Trophoblast cell (in vitro differentiated cells and primary cell): ENCODE measurements around the gene FGD3.

Experiments
- DNase-seq, 2 donors: peaks; one replicate each; pipeline ENCODE4 v3.0.0-alpha.2; 2016
- H2AFZ ChIP-seq: 2 replicates; pipeline ENCODE4 v1.6.1; 2013; ENCODE audit warnings: low read length, moderate library complexity, mild to moderate bottlenecking; ENCODE audit not compliant: insufficient read depth, poor library complexity
- H2AK5ac ChIP-seq: 2 replicates; pipeline ENCODE4 v1.6.1; 2013; ENCODE audit warnings: mild to moderate bottlenecking, low read length
- H2BK120ac ChIP-seq: 2 replicates; pipeline ENCODE4 v1.6.1; 2013; ENCODE audit warnings: low read length, mild to moderate bottlenecking, moderate library complexity; ENCODE audit not compliant: insufficient read depth, poor library complexity
- H2BK12ac ChIP-seq: 2 replicates; pipeline ENCODE4 v1.6.1; 2013; ENCODE audit warnings: mild to moderate bottlenecking, low read length, moderate library complexity
- H2BK5ac ChIP-seq: 2 replicates; pipeline ENCODE4 v1.6.1; 2013; ENCODE audit warnings: low read length, low read depth, moderate library complexity, mild to moderate bottlenecking; ENCODE audit not compliant: poor library complexity
- H3K14ac ChIP-seq: 2 replicates; pipeline ENCODE4 v1.6.1; 2013; ENCODE audit warnings: mild to moderate bottlenecking, low read length
- H3K18ac ChIP-seq: 2 replicates; pipeline ENCODE4 v1.6.1; 2013; ENCODE audit warnings: mild to moderate bottlenecking, low read length
- H3K23ac ChIP-seq: 2 replicates; pipeline ENCODE4 v1.6.1; 2013; ENCODE audit warnings: low read length
- H3K27ac ChIP-seq: 2 replicates; pipeline ENCODE4 v1.5.1; 2013; ENCODE audit warnings: low read depth, mild to moderate bottlenecking, inconsistent platforms, low read length, moderate library complexity
- H3K27me3 ChIP-seq: 2 replicates; pipeline ENCODE4 v1.6.1; 2013; ENCODE audit warnings: inconsistent platforms, mild to moderate bottlenecking, low read length, moderate library complexity; ENCODE audit not compliant: insufficient read depth
- H3K36me3 ChIP-seq, 2 experiments: 1 replicate in 1 of 2; 2 replicates in 1 of 2; pipeline ENCODE4 v1.6.1; 2013; ENCODE audit warnings: low read length in 2 of 2, mild to moderate bottlenecking in 2 of 2, moderate library complexity in 1 of 2; ENCODE audit not compliant: insufficient read depth in 2 of 2, control insufficient read depth in 1 of 2
- H3K4ac ChIP-seq: 2 replicates; pipeline ENCODE4 v1.6.1; 2013; ENCODE audit warnings: low read depth, mild to moderate bottlenecking, low read length, moderate library complexity
- H3K4me1 ChIP-seq, 2 experiments: 1 replicate in 1 of 2; 2 replicates in 1 of 2; pipeline ENCODE4 v1.6.1; 2013; ENCODE audit warnings: low read length in 2 of 2, mild to moderate bottlenecking in 2 of 2, moderate library complexity in 1 of 2; ENCODE audit not compliant: insufficient read depth in 2 of 2, control insufficient read depth in 1 of 2
- H3K4me2 ChIP-seq: 2 replicates; pipeline ENCODE4 v1.6.1; 2013; ENCODE audit warnings: inconsistent platforms, mild to moderate bottlenecking, low read length, moderate library complexity
- H3K4me3 ChIP-seq: 2 replicates; pipeline ENCODE4 v1.5.1; 2013; ENCODE audit warnings: mild to moderate bottlenecking, low read depth, low read length, inconsistent platforms
- H3K79me1 ChIP-seq: one replicate; pipeline ENCODE4 v1.6.1; 2013; ENCODE audit warnings: low read length
- H3K79me2 ChIP-seq: 2 replicates; pipeline ENCODE4 v1.6.1; 2013; ENCODE audit warnings: low read length, mild to moderate bottlenecking; ENCODE audit not compliant: control insufficient read depth, insufficient read depth, poor library complexity
- H3K9ac ChIP-seq: 2 replicates; pipeline ENCODE4 v1.6.1; 2013; ENCODE audit warnings: mild to moderate bottlenecking, low read length
- H3K9me3 ChIP-seq: 2 replicates; pipeline ENCODE4 v1.6.1; 2013; ENCODE audit warnings: low read depth, mild to moderate bottlenecking, control low read depth, inconsistent platforms, low read length; ENCODE audit not compliant: insufficient read depth
- H4K12ac ChIP-seq: 2 replicates; pipeline ENCODE4 v1.6.1; 2013; ENCODE audit warnings: low read depth, mild to moderate bottlenecking, low read length, moderate library complexity
- H4K8ac ChIP-seq: 2 replicates; pipeline ENCODE4 v1.6.1; 2013; ENCODE audit warnings: low read depth, mild to moderate bottlenecking, low read length, moderate library complexity
- H4K91ac ChIP-seq: one replicate; pipeline ENCODE4 v1.6.1; 2013; ENCODE audit warnings: low read depth, mild to moderate bottlenecking, low read length, moderate library complexity
- WGBS: extraction: QIAGEN DNeasy Blood & Tissue Kit; methylation state at CpG from one replicate; pipeline ENCODE4 v1.1.7; 2013; ENCODE audit warnings: missing lambda C conversion rate; ENCODE audit not compliant: insufficient read length, insufficient coverage; ENCODE audit errors: extremely low coverage; 5-methylcytosine and 5-hydroxymethylcytosine counted together

Gene FGD3

GRCh38 chr9:93076101-93076791 lies 128.9 kb downstream of the FGD3 start:
- no peak overlapping the region for H2BK5ac ChIP-seq
- no peak overlapping the region for H2BK12ac ChIP-seq
- no peak overlapping the region for H3K4ac ChIP-seq
- no peaks in the 10 kb centered on the region for H3K36me3 ChIP-seq
- no peak overlapping the region for H4K12ac ChIP-seq
- H2AFZ ChIP-seq: no peak overlapping the region
- no peak overlapping the region for H3K23ac ChIP-seq
- H3K79me2 ChIP-seq: no peaks in the 10 kb centered on the region
- H3K4me1 ChIP-seq: no peaks in the 10 kb centered on the region
- H2BK120ac ChIP-seq: no peak overlapping the region
- no peak overlapping the region for H2AK5ac ChIP-seq
- H3K27me3 ChIP-seq: no peaks in the 10 kb centered on the region
- no peak overlapping the region for H3K4me3 ChIP-seq
- no peaks in the 10 kb centered on the region for H3K9me3 ChIP-seq
- no peak overlapping the region for H4K8ac ChIP-seq
- no CpG with 5 or more reads among the region's 12 CpGs for WGBS
- no peak overlapping the region for H3K18ac ChIP-seq
- H3K4me2 ChIP-seq: no peak overlapping the region
- H4K91ac ChIP-seq: no peak overlapping the region
- no peak overlapping the region for H3K9ac ChIP-seq
- DNase-seq: no peak
- no peak overlapping the region for H3K27ac ChIP-seq
- no peak overlapping the region for H3K14ac ChIP-seq
- H3K79me1 ChIP-seq: no peaks in the 10 kb centered on the region

- Histone ChIP-seq H3K79me2 (no peaks in the 10 kb centered on the region), H4K91ac (no peak overlapping the region)
These were observed 129.4 kb downstream of the FGD3 start for GRCh38 chr9:93076792-93077128.

GRCh38 chr9:93077367-93077766 lies 130.0 kb downstream of the FGD3 start:
- Histone ChIP-seq H3K4me2 (no peak overlapping the region), H3K27ac (no peak overlapping the region), H3K18ac (no peak overlapping the region), H3K79me1 (no peaks in the 10 kb centered on the region), H4K8ac (no peak overlapping the region), H3K4me1 (no peaks in the 10 kb centered on the region), H3K79me2 (no peaks in the 10 kb centered on the region), H3K9ac (no peak overlapping the region), H3K4me3 (no peak overlapping the region), H3K36me3 (no peaks in the 10 kb centered on the region), H3K4ac (no peak overlapping the region), H2BK5ac (no peak overlapping the region), H3K27me3 (no peaks in the 10 kb centered on the region), H4K12ac (no peak overlapping the region), H3K23ac (no peak overlapping the region), H3K9me3 (no peaks in the 10 kb centered on the region), H2BK12ac (no peak overlapping the region), H3K14ac (no peak overlapping the region), H2AK5ac (no peak overlapping the region), H2AFZ (no peak overlapping the region), H2BK120ac (no peak overlapping the region), H4K91ac (no peak overlapping the region)
- no peak for DNase-seq
- no CpG with 5 or more reads among the region's 1 CpG for WGBS

More at GRCh38 chr9:93076792-93077128, 129.4 kb downstream of the FGD3 start:
- H2AFZ ChIP-seq: no peak overlapping the region
- H3K4me3 ChIP-seq: no peak overlapping the region
- no peak overlapping the region for H2BK120ac ChIP-seq
- no peak for DNase-seq
- H3K18ac ChIP-seq: no peak overlapping the region
- no peak overlapping the region for H3K14ac ChIP-seq
- H3K4me1 ChIP-seq: no peaks in the 10 kb centered on the region
- H2BK12ac ChIP-seq: no peak overlapping the region
- WGBS: no CpG with 5 or more reads among the region's 2 CpGs
- no peak overlapping the region for H3K23ac ChIP-seq
- no peak overlapping the region for H4K8ac ChIP-seq
- no peak overlapping the region for H3K27ac ChIP-seq
- no peaks in the 10 kb centered on the region for H3K27me3 ChIP-seq
- H4K12ac ChIP-seq: no peak overlapping the region
- no peak overlapping the region for H3K9ac ChIP-seq
- H2AK5ac ChIP-seq: no peak overlapping the region
- H3K4me2 ChIP-seq: no peak overlapping the region
- H3K79me1 ChIP-seq: no peaks in the 10 kb centered on the region
- H3K9me3 ChIP-seq: no peaks in the 10 kb centered on the region
- H2BK5ac ChIP-seq: no peak overlapping the region
- H3K36me3 ChIP-seq: no peaks in the 10 kb centered on the region
- H3K4ac ChIP-seq: no peak overlapping the region

- no peak overlapping the region for H3K18ac ChIP-seq
- H4K12ac ChIP-seq: no peak overlapping the region
- peaks cover 0 to 1% of the 10 kb centered on the region in 2 experiments for H3K4me1 ChIP-seq
- no peaks in the 10 kb centered on the region for H3K27me3 ChIP-seq
- no peaks in the 10 kb centered on the region for H3K9me3 ChIP-seq
- H3K14ac ChIP-seq: no peak overlapping the region
- H3K4me2 ChIP-seq: no peak overlapping the region
- no peaks in the 10 kb centered on the region for H3K79me2 ChIP-seq
- no peak overlapping the region for H2AK5ac ChIP-seq
- H2BK5ac ChIP-seq: no peak overlapping the region
- H3K4me3 ChIP-seq: no peak overlapping the region
- H2BK12ac ChIP-seq: no peak overlapping the region
- H2BK120ac ChIP-seq: no peak overlapping the region
- no peak overlapping the region for H3K9ac ChIP-seq
- no peaks in the 10 kb centered on the region for H3K36me3 ChIP-seq
- H3K27ac ChIP-seq: no peak overlapping the region
- H2AFZ ChIP-seq: no peak overlapping the region
- no CpG with 5 or more reads among the region's 16 CpGs for WGBS
- no peaks in the 10 kb centered on the region for H3K79me1 ChIP-seq
- H4K91ac ChIP-seq: no peak overlapping the region
- H3K4ac ChIP-seq: no peak overlapping the region
- H3K23ac ChIP-seq: no peak overlapping the region
- H4K8ac ChIP-seq: no peak overlapping the region
- no peak for DNase-seq
These were observed 130.5 kb downstream of the FGD3 start for GRCh38 chr9:93077811-93078210.
